ENCODE results near the gene HSBP1. TPM values are rescaled to one million over a fixed set of nuclear protein-coding genes. Genes with fewer than 3 reads are reported as not detected.

The HSBP1 gene
- total and polyA plus RNA-seq, 7 donors: 7.5 to 40.6 (median 16.9) TPM

DNA sequence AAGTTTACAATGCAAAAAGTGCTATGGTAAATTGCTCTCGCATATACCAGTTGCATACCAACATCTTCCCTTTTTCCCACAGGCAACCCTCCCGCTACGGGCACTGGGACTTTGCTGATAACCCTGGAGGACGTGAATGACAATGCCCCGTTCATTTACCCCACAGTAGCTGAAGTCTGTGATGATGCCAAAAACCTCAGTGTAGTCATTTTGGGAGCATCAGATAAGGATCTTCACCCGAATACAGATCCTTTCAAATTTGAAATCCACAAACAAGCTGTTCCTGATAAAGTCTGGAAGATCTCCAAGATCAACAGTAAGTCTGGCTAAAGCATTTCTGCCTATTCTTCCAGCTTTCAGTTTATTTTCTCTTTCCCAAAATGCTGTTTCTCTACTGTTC lies 27.9 kb upstream of the HSBP1 start:
- H3K27me3 ChIP-seq: no peaks in the 10 kb centered on the region
- intact Hi-C loops (cut with DNase I): no loop called here
- no peak overlapping the region for H3K27ac ChIP-seq
- WGBS, 2 donors: 16 to 47% methylated on average over 6 of the region's 6 CpGs
- H3K4me3 ChIP-seq: no peak overlapping the region
- no peak for DNase-seq
- no peak for TF ChIP-seq POLR2AphosphoS5 (IDR thresholded peaks at IDR 0.05)
- TF ChIP-seq EP300 (IDR thresholded peaks at IDR 0.05): no peak
- TF ChIP-seq POLR2A (IDR thresholded peaks at IDR 0.05): no peak
- TF ChIP-seq, protein P1, sequence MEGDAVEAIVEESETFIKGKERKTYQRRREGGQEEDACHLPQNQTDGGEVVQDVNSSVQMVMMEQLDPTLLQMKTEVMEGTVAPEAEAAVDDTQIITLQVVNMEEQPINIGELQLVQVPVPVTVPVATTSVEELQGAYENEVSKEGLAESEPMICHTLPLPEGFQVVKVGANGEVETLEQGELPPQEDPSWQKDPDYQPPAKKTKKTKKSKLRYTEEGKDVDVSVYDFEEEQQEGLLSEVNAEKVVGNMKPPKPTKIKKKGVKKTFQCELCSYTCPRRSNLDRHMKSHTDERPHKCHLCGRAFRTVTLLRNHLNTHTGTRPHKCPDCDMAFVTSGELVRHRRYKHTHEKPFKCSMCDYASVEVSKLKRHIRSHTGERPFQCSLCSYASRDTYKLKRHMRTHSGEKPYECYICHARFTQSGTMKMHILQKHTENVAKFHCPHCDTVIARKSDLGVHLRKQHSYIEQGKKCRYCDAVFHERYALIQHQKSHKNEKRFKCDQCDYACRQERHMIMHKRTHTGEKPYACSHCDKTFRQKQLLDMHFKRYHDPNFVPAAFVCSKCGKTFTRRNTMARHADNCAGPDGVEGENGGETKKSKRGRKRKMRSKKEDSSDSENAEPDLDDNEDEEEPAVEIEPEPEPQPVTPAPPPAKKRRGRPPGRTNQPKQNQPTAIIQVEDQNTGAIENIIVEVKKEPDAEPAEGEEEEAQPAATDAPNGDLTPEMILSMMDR (IDR thresholded peaks at IDR 0.05): no peak
- no peaks in the 10 kb centered on the region for H3K9me3 ChIP-seq
- H3K4me1 ChIP-seq: no peaks in the 10 kb centered on the region
- H3K36me3 ChIP-seq: no peaks in the 10 kb centered on the region

DNA sequence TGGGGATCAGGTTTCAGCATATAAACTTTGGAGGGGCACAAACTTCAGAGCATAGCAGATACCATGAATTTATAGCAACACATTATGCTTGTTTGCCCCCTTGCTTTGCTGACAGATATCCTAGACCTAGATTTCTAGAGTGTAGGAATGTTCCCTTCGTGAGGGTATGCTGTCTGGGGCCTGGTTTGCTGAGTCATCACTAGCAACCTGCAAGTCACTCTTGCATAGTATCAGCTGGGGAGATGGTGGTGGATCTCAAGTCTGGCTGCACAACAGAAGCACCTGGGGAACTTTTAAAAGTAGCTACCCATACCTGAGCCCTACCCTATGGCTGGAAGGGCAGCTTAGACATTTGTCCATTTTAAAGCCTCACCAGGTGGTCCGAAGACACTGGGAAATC lies 22.3 kb upstream of the HSBP1 start:
- Histone ChIP-seq H3K4me1 (no peaks in the 10 kb centered on the region), H3K27me3 (no peaks in the 10 kb centered on the region), H3K4me3 (no peak overlapping the region), H3K36me3 (no peaks in the 10 kb centered on the region), H3K9me3 (no peaks in the 10 kb centered on the region), H3K27ac (no peak overlapping the region)
- intact Hi-C loops (cut with DNase I): no loop called here
- TF ChIP-seq POLR2AphosphoS5 (IDR thresholded peaks at IDR 0.05): no peak
- TF ChIP-seq POLR2A (IDR thresholded peaks at IDR 0.05): no peak
- TF ChIP-seq, protein P1 (IDR thresholded peaks at IDR 0.05): no peak
- TF ChIP-seq EP300 (IDR thresholded peaks at IDR 0.05): no peak
- DNase-seq: no peak
- WGBS, 2 donors: 71 to 75% methylated on average over 2 of the region's 2 CpGs

DNA sequence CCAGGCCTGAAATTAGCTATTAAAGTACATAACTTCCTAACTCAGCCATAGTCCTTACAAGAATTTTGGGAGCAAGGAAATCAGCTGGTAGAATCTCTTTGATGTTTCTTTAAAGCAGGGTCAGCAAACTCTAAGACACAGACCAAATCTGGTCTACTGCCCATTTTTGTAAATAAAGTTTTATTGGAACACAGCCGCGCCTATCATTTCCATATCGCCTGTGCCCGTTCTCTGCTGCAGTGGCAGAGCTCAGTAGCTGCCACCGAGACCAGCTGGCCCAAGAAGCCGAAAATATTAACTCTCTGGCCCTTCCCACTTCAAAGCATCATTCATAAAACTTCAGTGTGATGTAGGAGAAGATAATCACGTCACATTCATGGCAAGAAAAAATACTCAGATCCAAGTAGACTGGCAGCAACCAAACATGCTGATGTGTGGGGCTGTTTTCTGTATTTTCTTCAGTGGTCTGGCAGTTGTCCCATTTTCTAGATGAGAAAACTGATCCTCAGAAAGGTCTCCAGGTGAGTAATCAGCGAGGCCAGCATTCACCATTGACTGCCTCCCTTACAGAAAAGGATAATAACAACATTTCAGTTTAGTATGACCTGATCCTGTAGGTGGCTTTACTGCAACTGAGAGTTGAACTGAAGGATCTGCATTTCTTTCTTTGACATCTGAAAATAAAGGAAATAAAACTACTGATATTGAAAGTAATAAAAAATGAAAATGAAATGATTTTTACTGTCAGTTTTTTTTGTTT lies 18.0 kb upstream of the HSBP1 start:
- Histone ChIP-seq H3K4me3 (no peak overlapping the region), H3K36me3 (no peaks in the 10 kb centered on the region), H3K27ac (no peak overlapping the region), H3K27me3 (no peaks in the 10 kb centered on the region), H3K4me1 (no peaks in the 10 kb centered on the region), H3K9me3 (no peaks in the 10 kb centered on the region)
- intact Hi-C loops (cut with DNase I): no loop called here
- TF ChIP-seq, protein P1 (IDR thresholded peaks at IDR 0.05): no peak
- TF ChIP-seq POLR2A (IDR thresholded peaks at IDR 0.05): no peak
- TF ChIP-seq EP300 (IDR thresholded peaks at IDR 0.05): no peak
- TF ChIP-seq POLR2AphosphoS5 (IDR thresholded peaks at IDR 0.05): no peak
- 53 to 83% methylated on average over 8 of the region's 8 CpGs for WGBS, 2 donors
- no peak for DNase-seq

DNA sequence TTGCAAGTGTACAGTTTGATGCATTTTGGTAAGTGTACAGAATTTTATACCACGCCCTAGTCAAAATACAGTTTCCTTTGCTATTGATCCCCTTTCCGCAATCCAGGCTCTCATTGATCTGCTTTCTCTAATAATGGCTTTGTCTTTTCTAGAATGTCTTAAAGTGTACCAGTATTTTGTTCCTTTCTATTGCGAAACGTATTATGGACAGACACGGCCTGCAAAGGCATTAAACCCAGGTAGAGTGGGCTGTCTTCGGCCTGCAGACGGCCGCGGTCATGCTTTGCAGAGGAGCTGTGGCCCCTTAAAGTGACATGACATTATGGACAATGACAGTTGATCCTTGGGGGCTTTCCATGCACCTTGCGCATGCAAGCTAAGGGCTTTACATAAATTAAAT lies 15.9 kb upstream of the HSBP1 start:
- Histone ChIP-seq H3K27me3 (no peaks in the 10 kb centered on the region), H3K4me1 (no peaks in the 10 kb centered on the region), H3K4me3 (no peak overlapping the region), H3K27ac (no peak overlapping the region), H3K9me3 (no peaks in the 10 kb centered on the region), H3K36me3 (no peaks in the 10 kb centered on the region)
- intact Hi-C loops (cut with DNase I): no loop called here
- DNase-seq: no peak
- 95 to 96% methylated on average over 10 of the region's 10 CpGs for WGBS, 2 donors
- TF ChIP-seq EP300 (IDR thresholded peaks at IDR 0.05) (no peak), POLR2AphosphoS5 (IDR thresholded peaks at IDR 0.05) (no peak), POLR2A (IDR thresholded peaks at IDR 0.05) (no peak)
- TF ChIP-seq, protein P1 (IDR thresholded peaks at IDR 0.05): no peak

DNA sequence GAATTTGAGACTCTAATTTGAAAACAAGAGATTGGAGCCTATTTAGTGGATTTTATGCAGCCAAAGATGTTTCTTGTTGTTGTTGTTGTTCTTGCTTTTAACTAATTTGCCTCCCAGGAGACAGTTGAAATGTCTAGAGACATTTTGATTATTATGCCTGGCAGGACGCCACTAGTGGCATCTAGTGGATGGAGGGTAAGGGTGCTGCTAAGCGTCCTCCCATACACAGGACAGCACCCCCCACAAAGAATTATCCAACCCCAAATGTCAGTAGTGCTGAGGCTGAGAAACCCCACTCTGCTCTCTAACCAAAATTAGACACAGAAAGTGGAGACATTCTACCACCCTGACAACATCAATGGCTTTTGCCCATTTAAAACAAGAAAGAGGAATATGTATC lies 15.4 kb upstream of the HSBP1 start:
- 72 to 78% methylated on average over 2 of the region's 2 CpGs for WGBS, 2 donors
- Histone ChIP-seq H3K36me3 (no peaks in the 10 kb centered on the region), H3K4me3 (no peak overlapping the region), H3K9me3 (no peaks in the 10 kb centered on the region), H3K27me3 (no peaks in the 10 kb centered on the region), H3K27ac (no peak overlapping the region), H3K4me1 (no peaks in the 10 kb centered on the region)
- DNase-seq: no peak
- TF ChIP-seq EP300 (IDR thresholded peaks at IDR 0.05) (no peak), POLR2AphosphoS5 (IDR thresholded peaks at IDR 0.05) (no peak), POLR2A (IDR thresholded peaks at IDR 0.05) (no peak)
- TF ChIP-seq, protein P1 (IDR thresholded peaks at IDR 0.05): no peak
- intact Hi-C loops (cut with DNase I): no loop called here

Data from sigmoid colon (tissue), 7 donors.